Prostate gland (tissue), 2 donors: ENCODE measurements around the gene STXBP5L.

ENCODE experiments used
- POLR2A ChIP-seq: fragments of 450-650 bp; IDR thresholded peaks from one replicate; pipeline ENCODE4 v1.6.1; 2016; ENCODE audit warnings: antibody characterized with exemption, mild to moderate bottlenecking
- POLR2AphosphoS5 ChIP-seq: sonication (generic); formaldehyde crosslinking; IDR thresholded peaks from one replicate; pipeline ENCODE4 v1.6.1; 2017; ENCODE audit warnings: antibody characterized with exemption
- TF ChIP-seq, protein P1 (sequence below), 4 experiments: fragments of 200-600 bp in 2 of 4; fragments of 450-650 bp in 2 of 4; sonication (generic) in 2 of 4; IDR thresholded peaks; 1 replicate in 3 of 4; 2 replicates in 1 of 4; pipeline ENCODE4 v1.5.1; 2016 to 2019; ENCODE audit warnings: antibody characterized with exemption in 4 of 4, mild to moderate bottlenecking in 2 of 4, moderate library complexity in 2 of 4

GRCh38 chr3:120907659-120908029, 361 bp upstream of the STXBP5L start:
- no peak for TF ChIP-seq POLR2A
- TF ChIP-seq, protein P1, sequence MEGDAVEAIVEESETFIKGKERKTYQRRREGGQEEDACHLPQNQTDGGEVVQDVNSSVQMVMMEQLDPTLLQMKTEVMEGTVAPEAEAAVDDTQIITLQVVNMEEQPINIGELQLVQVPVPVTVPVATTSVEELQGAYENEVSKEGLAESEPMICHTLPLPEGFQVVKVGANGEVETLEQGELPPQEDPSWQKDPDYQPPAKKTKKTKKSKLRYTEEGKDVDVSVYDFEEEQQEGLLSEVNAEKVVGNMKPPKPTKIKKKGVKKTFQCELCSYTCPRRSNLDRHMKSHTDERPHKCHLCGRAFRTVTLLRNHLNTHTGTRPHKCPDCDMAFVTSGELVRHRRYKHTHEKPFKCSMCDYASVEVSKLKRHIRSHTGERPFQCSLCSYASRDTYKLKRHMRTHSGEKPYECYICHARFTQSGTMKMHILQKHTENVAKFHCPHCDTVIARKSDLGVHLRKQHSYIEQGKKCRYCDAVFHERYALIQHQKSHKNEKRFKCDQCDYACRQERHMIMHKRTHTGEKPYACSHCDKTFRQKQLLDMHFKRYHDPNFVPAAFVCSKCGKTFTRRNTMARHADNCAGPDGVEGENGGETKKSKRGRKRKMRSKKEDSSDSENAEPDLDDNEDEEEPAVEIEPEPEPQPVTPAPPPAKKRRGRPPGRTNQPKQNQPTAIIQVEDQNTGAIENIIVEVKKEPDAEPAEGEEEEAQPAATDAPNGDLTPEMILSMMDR (IDR thresholded peaks at IDR 0.05): no peak
- TF ChIP-seq POLR2AphosphoS5: no peak
